ENCODE data around the gene GMDS.

GMDS gene

DNA sequence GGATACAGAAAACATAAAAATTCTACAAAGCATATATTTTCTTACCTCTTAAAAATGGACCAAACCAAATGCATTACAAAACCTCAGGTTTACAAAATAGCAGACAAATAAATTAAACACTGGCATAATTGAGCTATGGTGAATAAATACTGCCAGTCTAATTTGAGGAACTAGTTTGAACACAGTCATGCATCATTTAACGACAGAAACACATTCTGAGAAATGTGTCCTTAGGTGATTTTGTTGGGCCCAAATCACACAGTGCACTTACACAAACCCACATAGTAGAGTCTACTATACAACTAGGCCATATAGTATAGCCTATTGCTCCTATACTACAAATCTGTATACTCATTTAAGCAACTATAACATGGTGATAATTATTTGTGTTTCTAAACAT lies 420.1 kb downstream of the GMDS start:
- no peak overlapping the region for H3K4me3 ChIP-seq (ENCODE audit: low read depth, low read length)
- TF ChIP-seq, protein P1, sequence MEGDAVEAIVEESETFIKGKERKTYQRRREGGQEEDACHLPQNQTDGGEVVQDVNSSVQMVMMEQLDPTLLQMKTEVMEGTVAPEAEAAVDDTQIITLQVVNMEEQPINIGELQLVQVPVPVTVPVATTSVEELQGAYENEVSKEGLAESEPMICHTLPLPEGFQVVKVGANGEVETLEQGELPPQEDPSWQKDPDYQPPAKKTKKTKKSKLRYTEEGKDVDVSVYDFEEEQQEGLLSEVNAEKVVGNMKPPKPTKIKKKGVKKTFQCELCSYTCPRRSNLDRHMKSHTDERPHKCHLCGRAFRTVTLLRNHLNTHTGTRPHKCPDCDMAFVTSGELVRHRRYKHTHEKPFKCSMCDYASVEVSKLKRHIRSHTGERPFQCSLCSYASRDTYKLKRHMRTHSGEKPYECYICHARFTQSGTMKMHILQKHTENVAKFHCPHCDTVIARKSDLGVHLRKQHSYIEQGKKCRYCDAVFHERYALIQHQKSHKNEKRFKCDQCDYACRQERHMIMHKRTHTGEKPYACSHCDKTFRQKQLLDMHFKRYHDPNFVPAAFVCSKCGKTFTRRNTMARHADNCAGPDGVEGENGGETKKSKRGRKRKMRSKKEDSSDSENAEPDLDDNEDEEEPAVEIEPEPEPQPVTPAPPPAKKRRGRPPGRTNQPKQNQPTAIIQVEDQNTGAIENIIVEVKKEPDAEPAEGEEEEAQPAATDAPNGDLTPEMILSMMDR (IDR thresholded peaks at IDR 0.05; ENCODE audit: borderline replicate concordance, insufficient read depth, low read depth, low read length): no peak

DNA sequence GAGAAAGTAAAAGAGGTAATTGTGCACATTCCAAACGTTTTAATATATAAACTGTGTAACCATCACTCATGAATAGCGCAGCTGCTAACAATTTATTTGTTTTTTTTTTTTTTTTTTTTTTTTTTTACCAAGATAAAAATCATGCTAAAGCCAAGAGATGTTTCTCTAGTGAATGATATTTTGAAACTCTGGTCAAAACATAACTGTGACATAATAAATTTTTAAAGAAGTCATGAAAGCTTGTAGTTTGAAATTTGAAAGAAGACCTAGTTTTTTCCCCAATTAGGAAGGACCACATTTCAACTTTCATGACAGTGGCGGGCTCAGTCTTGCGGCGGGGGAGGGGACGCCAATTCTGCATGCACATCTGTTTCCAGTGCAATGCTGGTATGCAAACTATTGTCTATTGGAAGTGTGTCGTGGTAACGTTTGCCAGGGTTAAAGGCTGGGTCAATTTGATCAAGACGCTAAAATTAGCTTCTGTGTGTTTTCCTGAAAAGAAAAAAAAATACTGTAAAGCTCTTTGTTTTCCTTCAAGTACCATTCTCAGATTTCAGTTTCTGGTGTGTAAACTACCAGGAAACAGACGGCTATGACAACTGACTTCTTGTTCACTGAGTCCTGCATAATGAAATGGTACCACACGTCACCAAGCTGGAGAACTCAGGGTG lies 423.8 kb downstream of the GMDS start:
- no peak overlapping the region for H3K4me3 ChIP-seq (ENCODE audit: low read depth, low read length)
- TF ChIP-seq, protein P1 (IDR thresholded peaks at IDR 0.05; ENCODE audit: borderline replicate concordance, insufficient read depth, low read depth, low read length): no peak

DNA sequence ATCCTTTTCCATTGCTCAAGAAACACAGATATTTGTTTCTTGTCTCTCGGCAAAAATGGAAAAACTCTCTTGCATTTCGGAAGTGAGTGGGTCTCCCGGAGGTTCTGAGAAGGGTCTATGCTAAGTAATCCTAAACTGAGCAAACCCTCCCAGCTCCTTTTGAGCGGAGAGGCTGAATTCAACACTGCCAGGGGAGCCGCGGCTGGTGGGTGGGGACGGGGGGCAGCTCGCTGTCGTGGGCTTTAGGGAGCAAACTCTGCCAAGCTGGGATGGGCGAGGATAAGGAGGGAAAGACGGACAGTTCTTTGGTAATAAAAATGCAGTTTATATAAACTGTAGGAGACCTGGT lies 424.3 kb downstream of the GMDS start:
- H3K4me3 ChIP-seq (ENCODE audit: low read depth, low read length): no peak overlapping the region
- TF ChIP-seq, protein P1 (IDR thresholded peaks at IDR 0.05; ENCODE audit: borderline replicate concordance, insufficient read depth, low read depth, low read length): no peak

DNA sequence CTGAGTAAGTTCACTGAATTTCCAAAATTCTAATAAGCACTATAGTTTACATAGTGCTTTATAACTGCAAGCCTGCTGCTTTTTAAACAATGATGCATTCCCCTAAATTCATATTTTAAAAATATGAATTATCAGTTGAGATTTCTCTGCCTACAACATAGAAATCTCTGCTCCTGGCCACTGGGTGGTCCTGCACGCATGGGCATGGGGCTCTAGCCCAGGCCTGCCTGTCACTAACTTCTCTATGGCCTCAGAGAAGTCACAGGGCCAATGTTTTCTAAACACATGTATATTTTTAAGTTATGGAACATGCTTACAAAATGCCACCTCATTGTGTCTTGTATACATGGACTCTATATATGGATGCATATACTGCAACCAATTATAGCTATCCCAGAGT lies 424.7 kb downstream of the GMDS start:
- TF ChIP-seq, protein P1 (IDR thresholded peaks at IDR 0.05; ENCODE audit: borderline replicate concordance, insufficient read depth, low read depth, low read length): no peak
- no peak overlapping the region for H3K4me3 ChIP-seq (ENCODE audit: low read depth, low read length)

DNA sequence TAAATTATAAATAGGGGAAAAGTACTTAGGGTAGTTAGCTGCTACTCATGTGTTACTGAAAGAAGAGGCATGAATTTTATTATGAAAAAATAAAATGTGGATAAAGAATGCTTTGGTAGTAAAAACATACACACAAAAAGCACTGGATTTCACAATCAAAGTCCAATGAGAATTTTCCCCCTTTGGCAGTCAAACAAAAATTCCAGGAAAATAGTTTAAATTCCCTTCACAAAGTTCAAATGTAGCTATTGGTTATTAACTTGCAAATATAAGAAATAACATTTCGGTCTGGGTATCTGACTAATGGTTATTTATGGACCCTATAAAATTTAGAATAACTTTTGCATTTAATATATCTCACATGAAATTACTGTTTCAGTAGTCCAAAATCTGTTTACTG lies 425.2 kb downstream of the GMDS start:
- TF ChIP-seq, protein P1 (IDR thresholded peaks at IDR 0.05; ENCODE audit: borderline replicate concordance, insufficient read depth, low read depth, low read length): no peak
- no peak overlapping the region for H3K4me3 ChIP-seq (ENCODE audit: low read depth, low read length)

DNA sequence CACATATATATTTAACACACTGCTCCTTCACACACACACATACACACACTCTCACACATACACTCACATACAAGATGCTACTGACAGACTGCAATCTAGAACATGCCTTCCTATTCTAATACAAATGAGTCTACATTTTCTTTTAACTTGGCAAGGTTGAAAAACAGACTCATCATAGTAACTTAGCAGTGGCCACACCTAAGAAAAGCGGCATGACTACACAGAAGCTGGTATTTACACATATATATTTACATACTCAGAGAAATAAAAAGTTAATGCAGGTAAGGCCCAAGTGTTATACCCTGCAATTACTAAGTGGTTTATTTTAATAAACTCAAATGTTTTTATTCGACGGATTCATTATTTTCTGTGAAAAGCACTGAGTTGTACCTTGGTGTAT lies 426.4 kb downstream of the GMDS start:
- TF ChIP-seq, protein P1 (IDR thresholded peaks at IDR 0.05; ENCODE audit: borderline replicate concordance, insufficient read depth, low read depth, low read length): no peak
- H3K4me3 ChIP-seq (ENCODE audit: low read depth, low read length): no peak overlapping the region

DNA sequence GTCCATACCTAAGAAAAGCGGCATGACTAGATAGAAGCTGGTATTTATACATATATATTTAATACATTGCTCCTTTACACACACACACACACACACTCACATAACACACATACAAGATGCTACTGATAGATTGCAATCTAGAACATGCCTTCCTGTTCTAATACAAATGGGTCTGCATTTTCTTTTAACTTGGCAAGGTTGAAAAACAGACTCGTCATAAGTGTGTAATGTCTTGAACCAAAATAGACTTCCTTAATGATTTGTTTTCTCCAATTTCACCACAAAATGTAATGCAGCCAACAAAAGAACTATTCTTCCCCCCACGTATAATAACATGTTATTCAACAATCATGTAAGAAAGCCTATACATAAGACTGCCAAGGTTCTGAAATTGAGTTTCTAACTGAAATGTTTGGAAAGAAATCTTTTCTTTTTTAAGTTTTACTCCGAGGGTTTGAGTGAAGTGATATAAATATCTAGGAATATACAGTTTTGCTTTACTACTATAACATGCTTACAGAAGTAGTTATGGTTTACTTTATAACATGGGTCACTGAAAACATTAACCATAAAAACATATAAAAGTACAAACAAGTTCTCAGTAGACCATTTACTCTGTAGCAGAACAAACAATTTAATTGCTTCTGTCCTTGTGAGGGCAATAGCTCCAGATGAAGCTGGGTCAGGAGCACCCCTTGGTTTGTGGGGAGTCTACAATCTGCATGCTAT lies 428.2 kb downstream of the GMDS start:
- H3K4me3 ChIP-seq (ENCODE audit: low read depth, low read length): no peak overlapping the region
- TF ChIP-seq, protein P1 (IDR thresholded peaks at IDR 0.05; ENCODE audit: borderline replicate concordance, insufficient read depth, low read depth, low read length): no peak
